Testis (tissue), 2 donors: ENCODE measurements around the gene TPO.

Source experiments
- CTCF ChIP-seq, 3 experiments: fragments of 450-650 bp in 2 of 3; fragments of 200-600 bp in 1 of 3; sonication (generic) in 1 of 3; IDR thresholded peaks; one replicate each; pipeline ENCODE4 v1.5.1; 2016 to 2019; ENCODE audit warnings: antibody characterized with exemption in 3 of 3, mild to moderate bottlenecking in 2 of 3, moderate library complexity in 1 of 3
- POLR2A ChIP-seq: fragments of 450-650 bp; IDR thresholded peaks from one replicate; pipeline ENCODE4 v1.6.1; 2017; ENCODE audit warnings: antibody characterized with exemption, mild to moderate bottlenecking, moderate library complexity

GRCh38 chr2:1540481-1540880 is 127.2 kb downstream of the TPO start:
- no peak for TF ChIP-seq POLR2A
- no peak for TF ChIP-seq CTCF (IDR thresholded peaks at IDR 0.05)
